Activated naive CD4-positive, alpha-beta T cell treated with anti-CD3 and anti-CD28 coated beads, Interleukin-2, amount 10 ng/mL, durations not matched to agents 5 hours and 36 hours (primary cell): Measurements from ENCODE around the gene ZNF708. TPM values are rescaled to one million over a fixed set of nuclear protein-coding genes. Genes with fewer than 3 reads are reported as not detected.

Source experiments
- total RNA-seq, 2 experiments: library from RNA; stranded (reverse); gene quantifications; one replicate each; pipeline ENCODE4 v1.2.3, GENCODE V29; 2021

The ZNF708 gene
- 10 to 100 TPM; 23.3 to 25.0 TPM for total RNA-seq

DNA sequence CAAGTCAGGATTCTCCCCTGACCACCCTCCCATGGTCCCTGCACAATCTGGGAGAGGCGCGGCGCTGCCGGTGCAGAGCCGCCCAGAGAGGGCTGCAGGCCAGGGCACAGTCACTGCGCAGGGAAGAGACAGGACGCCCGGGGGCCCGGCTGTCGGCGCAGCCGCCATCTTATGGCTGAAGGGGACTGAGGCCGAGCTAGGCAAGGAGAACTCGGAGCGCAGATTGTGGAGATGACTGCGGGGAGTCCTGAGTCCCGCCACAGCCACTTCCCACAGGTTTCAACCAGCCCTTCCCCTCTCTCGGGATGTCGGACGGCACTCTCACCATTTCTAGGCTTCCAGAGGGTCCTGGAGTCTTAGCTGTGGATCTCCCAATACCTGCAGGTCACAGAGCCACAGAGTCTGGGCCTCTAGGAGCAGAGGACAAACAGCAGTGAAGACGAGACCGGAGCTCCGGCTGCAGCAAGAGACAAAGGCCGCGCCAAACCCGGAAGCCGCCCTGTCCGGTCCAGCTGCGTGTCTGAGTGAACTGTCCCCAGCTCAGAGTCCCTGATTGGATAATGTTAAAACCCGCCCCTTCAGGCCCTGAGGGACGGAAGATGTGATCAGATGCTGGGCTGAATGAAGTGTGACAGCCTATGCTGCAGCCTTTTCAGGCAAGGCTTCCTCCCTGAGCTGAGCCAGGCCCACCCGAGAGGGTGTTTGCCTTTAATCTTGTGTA, at the start of gene ZNF708:
Gene ZNF708, minus strand, starts transcription at position 526 of the 721 bp plus-strand sequence. Its CDS starts 198 bp downstream, at position 328.

DNA sequence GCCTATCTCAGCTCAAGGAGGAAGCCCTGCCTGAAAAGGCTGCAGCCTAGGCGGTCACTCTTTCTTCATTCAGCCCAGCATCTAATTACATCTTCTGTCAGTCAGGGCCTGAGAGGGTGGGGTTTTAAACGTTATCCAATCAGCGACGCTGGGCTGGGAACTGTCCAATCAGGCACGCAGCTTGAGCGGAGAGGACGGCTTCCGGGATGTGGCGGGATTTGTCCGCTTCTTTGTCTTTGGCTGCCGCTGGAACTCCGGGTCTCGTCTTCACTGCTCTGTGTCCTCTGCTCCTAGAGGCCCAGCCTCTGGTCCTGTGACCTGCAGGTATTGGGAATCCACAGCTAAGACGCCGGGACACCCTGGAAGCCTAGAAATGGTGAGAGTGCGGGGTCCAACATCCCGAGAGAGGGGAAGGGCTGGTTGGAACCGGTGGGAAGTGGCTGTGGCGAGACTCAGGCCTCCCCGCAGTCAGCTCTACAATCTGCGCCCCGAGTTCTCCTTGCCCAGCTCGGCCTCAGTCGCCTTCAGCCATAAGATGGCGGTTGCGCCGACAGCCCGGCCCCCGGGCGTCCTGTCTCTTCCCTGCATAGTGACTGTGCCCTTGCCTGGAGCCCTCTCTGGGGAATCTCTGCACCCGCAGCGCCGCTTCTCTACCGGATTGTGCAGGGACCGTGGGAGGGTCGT, 29.7 kb upstream of the ZNF708 start, which contains the start of gene ZNF738:
Gene ZNF738, plus strand, starts transcription at position 233 of the 684 bp plus-strand sequence. Its CDS starts 141 bp downstream, at position 374.

Other genes with a start within 250 kb of the ZNF708 start
- 10 to 100 TPM; 22.0 to 23.0 TPM for gene ZNF714, start 247.2 kb downstream of the ZNF708 start, total RNA-seq
- gene ZNF431, start 187.4 kb downstream of the ZNF708 start, total RNA-seq = 10 to 100 TPM; 21.6 to 25.3 TPM
- 10 to 100 TPM; 12.5 to 13.0 TPM for gene ZNF738, start 29.6 kb upstream of the ZNF708 start, total RNA-seq
- 10 to 100 TPM; 24.3 to 25.6 TPM for gene ZNF493, start 67.7 kb upstream of the ZNF708 start, total RNA-seq
- 10 to 100 TPM; 11.0 to 11.6 TPM for gene ZNF429, start 176.2 kb upstream of the ZNF708 start, total RNA-seq